ENCODE data around the gene ATP6V0B. TPM values are rescaled to one million over a fixed set of nuclear protein-coding genes. Genes with fewer than 3 reads are reported as not detected.

ATP6V0B gene
- total RNA-seq, 4 donors from 2014 or later: 70.1 to 169 (median 135) TPM

- Histone ChIP-seq H3K4me1 (peaks cover 27 to 62% (median 33%) of the 10 kb centered on the region in 3 donors), H3K4me3 (no peak overlapping the region), H3K36me3 (peaks cover 0 to 22% (median 6%) of the 10 kb centered on the region in 3 donors), H3K9me3 (no peaks in the 10 kb centered on the region), H3K27me3 (no peaks in the 10 kb centered on the region), H3K27ac (no peak overlapping the region)
- DNase-seq: no peak
- WGBS, 2 donors: 89 to 94% methylated on average over 7 to 12 of the region's 13 CpGs
- intact Hi-C loops (cut with DNase I): loop anchor here (10.0 kb wide), 1 partner anchor 85 kb away; the partner anchor contains the start of gene SLC6A9
- TF ChIP-seq CTCF (IDR thresholded peaks at IDR 0.05) (no peak), POLR2A (IDR thresholded peaks at IDR 0.05) (no peak)
Observed at GRCh38 chr1:43949678-43950077, 25.1 kb upstream of the ATP6V0B start.

GRCh38 chr1:43951021-43951985 lies 23.5 kb upstream of the ATP6V0B start:
- 81 to 87% methylated on average over 4 of the region's 4 CpGs for WGBS, 2 donors
- H3K4me3 ChIP-seq: no peak overlapping the region
- intact Hi-C loops (cut with DNase I): no loop called here
- peaks cover 19 to 46% (median 20%) of the 10 kb centered on the region in 3 donors for H3K4me1 ChIP-seq
- H3K9me3 ChIP-seq: no peaks in the 10 kb centered on the region
- no peak overlapping the region for H3K27ac ChIP-seq
- H3K36me3 ChIP-seq: peaks cover 0 to 35% (median 6%) of the 10 kb centered on the region in 3 donors
- H3K27me3 ChIP-seq: no peaks in the 10 kb centered on the region
- no peak for DNase-seq
- no peak for TF ChIP-seq POLR2A (IDR thresholded peaks at IDR 0.05)
- TF ChIP-seq CTCF (IDR thresholded peaks at IDR 0.05): no peak

GRCh38 chr1:43952731-43953346 lies 21.9 kb upstream of the ATP6V0B start:
- no peak for TF ChIP-seq CTCF (IDR thresholded peaks at IDR 0.05)
- no peak for TF ChIP-seq POLR2A (IDR thresholded peaks at IDR 0.05)
- Histone ChIP-seq H3K9me3 (no peaks in the 10 kb centered on the region), H3K27ac (no peak overlapping the region), H3K27me3 (no peaks in the 10 kb centered on the region), H3K4me3 (no peak overlapping the region), H3K36me3 (peaks cover 0 to 51% (median 19%) of the 10 kb centered on the region in 3 donors), H3K4me1 (peaks cover 10 to 36% (median 13%) of the 10 kb centered on the region in 3 donors)
- DNase-seq: no peak
- intact Hi-C loops (cut with DNase I): no loop called here
- WGBS, 2 donors: 46 to 68% methylated on average over 5 to 8 of the region's 8 CpGs

GRCh38 chr1:43953361-43953760 lies 21.4 kb upstream of the ATP6V0B start:
- H3K9me3 ChIP-seq: no peaks in the 10 kb centered on the region
- no peak overlapping the region for H3K27ac ChIP-seq
- no peak for DNase-seq
- TF ChIP-seq CTCF (IDR thresholded peaks at IDR 0.05) (no peak), POLR2A (IDR thresholded peaks at IDR 0.05) (no peak)
- intact Hi-C loops (cut with DNase I): no loop called here
- H3K4me3 ChIP-seq: no peak overlapping the region
- H3K4me1 ChIP-seq: peaks cover 5 to 31% (median 8%) of the 10 kb centered on the region in 3 donors
- no peaks in the 10 kb centered on the region for H3K27me3 ChIP-seq
- WGBS, 2 donors: 80 to 84% methylated on average over 3 of the region's 3 CpGs
- H3K36me3 ChIP-seq: peaks cover 5 to 56% (median 20%) of the 10 kb centered on the region in 3 donors

GRCh38 chr1:43954036-43954435 lies 20.7 kb upstream of the ATP6V0B start:
- no peaks in the 10 kb centered on the region for H3K27me3 ChIP-seq
- DNase-seq: no peak
- H3K9me3 ChIP-seq: no peaks in the 10 kb centered on the region
- TF ChIP-seq POLR2A (IDR thresholded peaks at IDR 0.05) (no peak), CTCF (IDR thresholded peaks at IDR 0.05) (no peak)
- H3K4me3 ChIP-seq: no peak overlapping the region
- no peak overlapping the region for H3K27ac ChIP-seq
- WGBS, 2 donors: 90 to 94% methylated on average over 2 of the region's 5 CpGs
- H3K4me1 ChIP-seq: peaks cover 0 to 24% (median 3%) of the 10 kb centered on the region in 3 donors
- intact Hi-C loops (cut with DNase I): no loop called here
- H3K36me3 ChIP-seq: peaks cover 12 to 63% (median 20%) of the 10 kb centered on the region in 3 donors
